ENCODE data around the gene FANCL.

DNA sequence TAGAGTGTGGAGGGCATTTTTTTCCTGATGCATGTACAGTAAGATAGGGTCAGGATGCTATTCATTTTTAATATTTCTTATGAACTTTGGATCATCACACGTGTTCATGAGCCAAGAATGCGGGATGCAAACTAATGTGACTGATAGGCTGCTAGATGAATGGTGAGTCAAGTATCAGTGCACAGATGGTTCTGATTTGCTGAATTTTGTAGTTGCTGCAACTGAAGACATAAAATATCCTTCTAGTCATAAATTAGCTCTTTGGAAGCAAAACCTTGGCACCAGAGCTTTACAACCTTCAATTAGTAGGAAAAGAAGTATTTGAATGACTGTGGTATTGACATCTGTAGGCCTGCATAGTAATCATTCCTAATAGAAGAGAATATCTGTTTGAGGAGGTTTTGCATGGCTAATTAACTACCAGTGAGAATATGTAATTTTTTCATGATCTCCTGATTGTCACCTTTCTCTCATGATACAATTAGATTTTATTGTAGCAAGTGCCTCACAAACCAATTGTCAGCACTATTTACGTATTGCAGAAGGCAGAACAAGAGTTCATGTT is 100.5 kb downstream of the FANCL start:
- no peak for TF ChIP-seq ELF4 (IDR thresholded peaks at IDR 0.05)
- no peak for TF ChIP-seq SP1 (IDR thresholded peaks at IDR 0.05)
- no peak for TF ChIP-seq FOXM1 (IDR thresholded peaks at IDR 0.05; ENCODE audit: borderline replicate concordance)
- no peak for TF ChIP-seq CTBP1 (IDR thresholded peaks at IDR 0.05; ENCODE audit: borderline replicate concordance)
- no peak for TF ChIP-seq HDGF (IDR thresholded peaks at IDR 0.05; ENCODE audit: borderline replicate concordance)
- no peak for TF ChIP-seq ZNF384 (IDR thresholded peaks at IDR 0.05)
- no peak for TF ChIP-seq FOXA1 (IDR thresholded peaks at IDR 0.05)
- no peak for TF ChIP-seq NFRKB (IDR thresholded peaks at IDR 0.05)
